GM18507 (cell line): ENCODE measurements around the gene SLC26A11.

ENCODE experiments used
- DNase-seq: peaks from one replicate; pipeline ENCODE4 v3.0.0; 2011; ENCODE audit warnings: low read depth; ENCODE audit not compliant: insufficient read length; ENCODE audit errors: extremely low spot score
- FAIRE-seq: peaks from 2 replicates; lab custom pipeline; 2011; peaks lifted over from hg19 to GRCh38; lab: Jason Lieb, UNC

SLC26A11 gene

DNA sequence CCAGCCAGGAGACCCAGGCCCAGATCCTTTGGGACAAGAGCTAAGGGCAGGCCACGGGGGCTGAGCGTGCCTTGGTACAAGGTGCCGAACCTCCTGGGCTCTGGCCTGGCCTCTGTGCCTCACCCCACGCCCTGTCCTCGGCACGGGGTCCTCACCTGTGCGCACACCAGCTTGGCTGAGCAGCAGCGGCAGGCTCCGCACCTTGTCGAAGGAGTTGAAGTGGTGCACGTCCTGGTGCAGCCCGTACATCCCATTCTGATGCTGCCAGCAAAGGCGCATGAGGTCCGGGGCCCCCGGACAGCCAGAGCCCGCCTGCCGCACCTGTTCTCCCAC is 5.4 kb upstream of the SLC26A11 start:
- no peak for DNase-seq
- no peak for FAIRE-seq

DNA sequence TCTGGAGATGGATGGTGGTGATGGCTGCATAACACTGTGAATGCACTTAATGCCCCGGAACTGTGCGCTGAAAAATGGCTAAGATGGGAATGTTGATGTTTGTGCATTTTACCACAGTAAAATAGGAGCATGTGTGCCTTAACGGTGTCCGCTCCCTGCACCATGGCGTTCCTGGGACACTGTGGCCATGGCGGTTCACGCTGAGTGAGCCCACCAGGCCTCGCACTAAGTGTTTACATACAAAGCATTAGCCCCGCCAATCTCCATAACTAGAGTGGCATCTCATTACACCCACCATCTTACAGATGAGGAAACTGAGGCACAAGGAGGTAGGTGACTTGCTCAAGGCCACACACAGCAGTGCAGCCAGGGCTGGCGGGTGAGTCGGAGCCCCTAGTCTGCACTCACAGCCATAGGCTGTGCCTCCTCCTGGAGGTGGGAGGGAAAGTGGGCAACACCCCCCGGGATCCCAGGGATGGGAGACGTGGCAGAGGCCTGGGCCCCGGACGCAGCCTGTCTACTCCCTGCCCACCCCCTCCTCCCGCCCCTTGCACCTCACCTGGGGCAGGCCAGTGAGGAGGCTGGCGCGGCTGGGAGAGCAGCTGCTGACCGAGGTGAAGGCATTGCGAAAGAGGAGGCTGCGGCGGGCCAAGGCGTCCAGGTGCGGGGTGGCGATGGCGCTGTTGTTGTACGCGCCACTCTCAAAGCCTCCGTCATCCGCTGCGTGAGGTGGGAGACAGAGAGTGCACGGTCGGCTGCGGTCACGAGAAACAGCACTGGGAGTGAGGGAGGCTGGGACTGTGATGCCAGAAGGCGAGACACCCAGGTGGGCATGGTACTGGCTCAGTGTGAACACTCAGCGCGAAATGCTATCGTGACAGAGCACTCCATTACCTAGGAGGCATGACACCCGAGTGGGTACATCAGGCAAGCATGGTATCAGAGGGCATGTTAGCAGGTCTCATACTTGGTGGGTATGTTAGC is 3.5 kb upstream of the SLC26A11 start:
- DNase-seq = no peak
- no peak for FAIRE-seq

DNA sequence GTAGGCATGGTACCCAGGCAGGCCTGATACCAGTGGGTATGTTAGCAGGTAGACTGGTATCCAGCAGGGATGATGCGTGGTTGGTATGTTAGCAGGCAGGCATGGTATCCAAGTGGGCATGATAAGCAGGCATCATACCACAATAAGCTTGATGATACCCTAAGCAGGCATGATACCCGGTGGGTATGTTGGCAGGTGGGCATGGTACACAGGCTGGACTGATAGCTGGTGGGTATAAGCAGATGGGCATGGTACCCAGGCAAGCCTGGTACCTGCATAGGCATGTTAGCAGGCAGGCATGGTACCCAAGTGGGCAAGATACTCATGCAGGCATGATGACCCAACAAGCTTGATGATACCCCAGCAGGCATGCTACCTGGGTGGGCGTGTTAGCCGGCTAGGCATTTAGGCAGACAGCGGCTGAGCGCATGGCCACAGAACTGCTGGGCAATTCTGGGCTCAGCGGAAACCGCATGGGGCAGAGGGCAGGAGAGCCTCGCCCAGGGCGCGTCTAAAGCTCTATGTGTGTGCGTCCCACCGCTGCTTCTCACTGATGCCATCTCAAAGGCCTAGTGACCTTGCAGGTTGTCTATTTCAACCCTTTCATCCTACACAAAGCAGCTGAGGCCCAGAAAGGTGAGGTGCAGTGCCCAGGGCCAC is 2.4 kb upstream of the SLC26A11 start:
- no peak for FAIRE-seq

DNA sequence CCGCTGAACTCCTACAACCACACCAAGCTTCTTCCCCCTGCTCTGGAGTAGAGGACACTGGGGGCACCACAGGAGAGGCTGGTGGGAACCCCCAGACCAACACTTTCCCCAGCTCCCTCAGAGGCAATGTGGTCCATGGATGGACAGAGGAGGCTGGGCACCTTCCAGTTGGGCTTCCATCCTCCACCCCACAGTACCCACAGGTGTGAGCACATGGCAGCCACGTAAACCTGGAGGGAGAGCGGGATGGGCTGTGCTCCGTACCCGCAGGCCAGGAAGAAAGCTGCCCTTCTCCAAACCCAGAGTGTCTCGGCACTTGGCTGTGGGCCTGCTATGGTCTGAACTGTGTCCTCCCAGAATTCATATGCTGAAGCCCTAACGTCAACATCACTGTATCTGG is 1.8 kb upstream of the SLC26A11 start:
- FAIRE-seq (no peak), DNase-seq (no peak)

More for the DNA sequence above, 2.4 kb upstream of the SLC26A11 start:
- no peak for DNase-seq

DNA sequence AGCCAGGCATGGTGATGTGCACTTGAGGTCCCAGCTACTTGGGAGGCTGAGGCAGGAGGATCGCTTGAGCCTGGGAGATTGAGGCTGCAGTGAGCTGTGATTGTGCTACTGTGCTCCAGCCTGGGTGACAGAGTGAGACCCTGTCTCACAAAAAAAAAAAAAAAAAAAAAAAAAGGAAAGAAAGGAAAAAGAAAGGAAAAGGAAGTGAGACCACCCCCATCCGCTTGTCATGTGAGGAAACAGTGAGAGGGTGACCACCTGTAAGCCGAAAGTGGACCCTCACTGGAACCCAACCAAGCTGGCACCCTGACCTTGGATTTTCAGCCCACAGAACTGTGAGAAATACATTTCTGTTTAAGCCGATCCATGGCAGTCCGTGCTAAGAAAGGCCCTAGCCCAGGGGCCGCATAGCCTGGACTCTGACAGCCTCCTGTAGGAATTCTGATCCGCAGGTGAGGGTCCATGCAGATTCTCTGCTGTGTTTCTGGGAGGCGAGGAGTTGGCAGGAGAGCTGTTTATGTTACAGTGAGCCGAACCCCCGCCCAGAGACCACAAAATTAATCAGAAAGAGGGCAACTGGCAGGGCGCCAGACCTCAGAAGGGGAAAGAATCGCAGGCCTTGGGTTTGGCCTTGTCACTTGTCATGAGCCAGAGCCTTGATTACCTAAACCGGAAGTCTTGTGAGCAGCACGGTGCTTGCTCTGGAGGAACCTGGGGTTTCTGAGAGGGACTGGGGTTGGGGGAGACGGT is 1.0 kb upstream of the SLC26A11 start:
- DNase-seq = peak; percentile 73
- FAIRE-seq = peak; percentile 96

DNA sequence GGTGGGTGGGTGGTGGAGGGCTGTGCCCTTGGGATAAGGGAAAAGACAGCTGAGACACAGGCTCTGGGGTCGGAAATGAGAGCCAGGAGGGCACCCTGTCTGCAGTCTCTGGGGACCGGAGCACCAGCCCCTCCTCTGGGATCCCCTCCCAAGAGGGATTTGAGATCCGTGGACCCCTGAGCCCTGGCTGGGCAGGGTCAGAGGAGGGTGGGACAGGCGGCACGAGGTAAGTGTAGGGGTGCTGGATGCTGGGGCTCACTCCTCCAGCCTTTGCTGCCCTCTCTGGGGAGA is 519 bp upstream of the SLC26A11 start:
- no peak for FAIRE-seq
- DNase-seq = no peak

DNA sequence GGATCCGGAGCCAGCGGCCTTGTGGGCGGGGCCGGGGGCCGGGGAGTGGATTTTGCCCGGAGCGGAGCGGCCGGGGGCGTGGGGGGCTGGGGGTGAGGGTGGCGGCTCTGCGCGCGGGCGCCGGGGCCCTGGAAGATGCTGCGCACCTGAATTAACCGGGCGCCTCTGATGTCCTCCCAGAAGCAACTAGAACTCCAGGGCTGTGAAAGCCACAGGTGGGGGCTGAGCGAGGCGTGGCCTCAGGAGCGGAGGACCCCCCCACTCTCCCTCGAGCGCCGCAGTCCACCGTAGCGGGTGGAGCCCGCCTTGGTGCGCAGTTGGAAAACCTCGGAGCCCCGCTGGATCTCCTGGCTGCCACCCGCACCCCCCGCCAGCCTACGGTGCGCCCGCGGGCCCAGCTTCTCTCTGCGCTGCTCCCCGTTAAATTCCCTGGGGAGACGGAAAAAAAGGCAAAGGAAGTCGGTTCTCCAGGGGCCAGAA is 549 bp downstream of the SLC26A11 start:
- no peak for FAIRE-seq
- DNase-seq = no peak

DNA sequence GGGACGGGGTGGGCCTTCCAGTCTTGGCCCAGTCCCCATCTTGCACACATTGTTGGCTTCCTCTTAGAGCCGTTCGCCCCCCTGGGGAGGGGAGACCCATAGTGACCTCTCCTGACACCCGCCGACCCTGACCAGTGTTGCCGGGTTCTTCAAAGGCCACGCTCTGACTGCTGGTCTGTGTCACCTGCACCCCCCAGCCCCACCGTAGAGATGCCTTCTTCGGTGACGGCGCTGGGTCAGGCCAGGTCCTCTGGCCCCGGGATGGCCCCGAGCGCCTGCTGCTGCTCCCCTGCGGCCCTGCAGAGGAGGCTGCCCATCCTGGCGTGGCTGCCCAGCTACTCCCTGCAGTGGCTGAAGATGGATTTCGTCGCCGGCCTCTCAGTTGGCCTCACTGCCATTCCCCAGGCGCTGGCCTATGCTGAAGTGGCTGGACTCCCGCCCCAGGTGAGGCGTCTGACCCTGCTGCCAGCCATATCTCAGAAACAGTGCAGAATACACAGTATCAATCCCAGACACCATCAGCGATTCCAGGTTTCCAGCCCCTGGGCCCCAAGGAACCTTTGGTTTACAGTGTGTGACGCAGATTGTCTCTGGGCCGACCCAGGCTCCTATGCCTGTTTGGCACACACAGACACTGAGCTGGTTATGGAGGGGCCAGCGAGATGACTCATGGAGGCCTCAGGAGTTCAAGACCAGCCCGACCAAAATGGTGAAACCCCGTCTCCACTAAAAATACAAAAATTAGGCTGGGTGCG is 1.3 kb downstream of the SLC26A11 start:
- FAIRE-seq (no peak), DNase-seq (no peak)

DNA sequence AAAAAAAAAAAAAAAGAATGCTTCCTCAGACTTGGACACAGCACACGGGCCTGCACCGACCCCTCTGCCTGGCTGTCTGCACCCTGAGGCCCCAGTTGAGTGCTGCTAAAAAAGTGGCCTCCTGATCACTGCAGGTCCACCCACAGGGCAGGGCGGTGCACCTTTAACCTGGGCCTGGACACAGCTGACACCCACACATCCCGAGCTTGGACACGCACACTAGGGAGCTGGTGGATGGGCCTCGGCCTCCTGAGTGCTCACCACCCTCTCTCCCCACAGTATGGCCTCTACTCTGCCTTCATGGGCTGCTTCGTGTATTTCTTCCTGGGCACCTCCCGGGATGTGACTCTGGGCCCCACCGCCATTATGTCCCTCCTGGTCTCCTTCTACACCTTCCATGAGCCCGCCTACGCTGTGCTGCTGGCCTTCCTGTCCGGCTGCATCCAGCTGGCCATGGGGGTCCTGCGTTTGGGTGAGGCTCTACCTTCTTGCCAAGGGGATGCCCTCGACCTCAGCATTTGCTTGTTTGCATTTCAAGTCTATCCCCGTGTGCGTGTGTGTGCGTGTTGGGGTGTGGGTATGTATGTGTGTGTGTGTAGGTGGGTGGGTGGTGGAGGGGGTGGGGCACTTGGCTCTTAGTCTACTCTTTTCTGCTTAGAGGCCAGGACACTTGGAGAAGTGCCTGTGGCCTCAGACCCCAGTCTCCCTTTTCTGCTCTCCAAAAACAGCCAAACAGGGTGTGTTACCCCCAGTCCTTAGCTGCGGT is 2.3 kb downstream of the SLC26A11 start:
- FAIRE-seq (no peak), DNase-seq (no peak)

DNA sequence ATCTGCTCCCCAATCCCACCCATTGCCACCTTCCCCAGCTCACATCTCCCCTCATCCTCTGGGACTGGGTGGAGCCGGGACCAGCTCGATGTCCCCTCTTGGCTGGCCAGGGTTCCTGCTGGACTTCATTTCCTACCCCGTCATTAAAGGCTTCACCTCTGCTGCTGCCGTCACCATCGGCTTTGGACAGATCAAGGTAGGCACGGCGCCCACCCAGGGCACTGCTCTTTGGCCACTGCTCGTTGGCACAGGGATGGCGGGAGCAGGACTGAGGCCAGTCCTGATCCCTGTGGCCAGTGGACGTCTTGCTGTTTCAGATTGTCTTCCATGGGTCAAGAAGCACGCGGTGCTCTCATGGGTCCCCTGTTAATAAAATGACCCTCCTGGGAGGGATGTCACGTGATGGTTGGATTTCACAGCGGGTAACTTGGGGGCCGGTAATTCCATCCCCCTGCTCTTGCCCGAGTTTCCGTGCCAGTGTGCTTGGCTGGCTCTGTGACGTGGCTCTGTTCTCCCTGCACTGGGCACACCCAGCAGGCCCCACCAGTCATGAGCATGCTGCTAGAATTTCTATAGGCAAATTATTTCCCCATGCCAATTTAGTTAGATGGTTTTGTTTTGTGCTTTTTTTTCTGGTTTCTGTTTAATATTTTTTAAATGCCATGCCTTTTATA is 3.1 kb downstream of the SLC26A11 start:
- FAIRE-seq (no peak), DNase-seq (no peak)

DNA sequence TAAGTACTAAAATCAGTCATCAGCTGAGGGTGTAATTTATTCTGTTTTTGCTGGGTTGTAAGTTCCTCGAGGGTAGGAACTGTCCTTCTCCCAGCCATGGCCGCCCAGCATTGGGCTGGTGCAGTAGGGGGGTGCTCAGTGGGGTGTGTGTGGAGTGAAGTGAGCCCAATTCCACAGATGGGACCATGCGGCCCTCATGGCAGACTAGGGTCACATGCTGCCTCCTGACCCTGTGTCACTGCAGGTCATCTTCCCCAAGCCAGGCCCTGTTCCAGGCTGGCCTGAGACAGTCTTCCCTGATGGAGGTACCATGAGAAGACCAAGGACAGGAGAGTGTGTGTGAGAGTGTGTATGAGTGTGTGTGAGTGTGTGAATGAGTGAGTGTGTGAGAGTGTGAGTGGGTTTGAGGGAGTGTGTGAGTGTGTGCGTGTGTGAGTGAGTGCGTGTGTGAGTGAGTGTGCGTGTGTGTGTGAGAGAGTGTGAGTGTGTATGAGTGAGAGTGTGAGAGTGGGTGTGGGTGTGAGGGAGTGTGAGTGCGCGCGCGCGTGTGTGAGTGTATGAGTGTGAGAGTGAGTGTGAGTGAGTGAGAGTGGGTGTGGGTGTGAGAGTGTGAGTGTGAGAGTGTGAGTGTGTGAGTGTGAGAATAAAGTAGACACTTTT is 3.7 kb downstream of the SLC26A11 start:
- DNase-seq (no peak), FAIRE-seq (no peak)

DNA sequence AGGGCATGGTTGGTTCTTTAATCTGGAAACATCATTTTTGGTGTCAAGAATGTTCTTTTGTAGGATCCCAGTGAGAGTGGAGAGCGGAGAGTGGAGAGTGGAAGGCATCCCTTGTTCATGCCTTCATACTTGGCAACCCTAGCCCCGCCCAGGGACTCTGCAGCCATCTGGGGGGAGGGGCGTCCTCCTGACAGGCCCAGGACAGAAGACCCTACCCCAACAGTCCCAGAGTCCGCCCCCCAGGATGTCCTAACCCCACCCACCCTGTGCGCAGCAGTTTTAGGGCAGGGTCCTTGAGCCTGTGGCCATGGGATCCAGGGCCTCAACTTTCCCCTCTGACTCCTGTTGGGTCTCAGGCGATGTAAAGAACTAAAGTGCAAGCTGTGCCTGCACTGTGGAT is 4.5 kb downstream of the SLC26A11 start:
- no peak for DNase-seq
- FAIRE-seq = no peak

DNA sequence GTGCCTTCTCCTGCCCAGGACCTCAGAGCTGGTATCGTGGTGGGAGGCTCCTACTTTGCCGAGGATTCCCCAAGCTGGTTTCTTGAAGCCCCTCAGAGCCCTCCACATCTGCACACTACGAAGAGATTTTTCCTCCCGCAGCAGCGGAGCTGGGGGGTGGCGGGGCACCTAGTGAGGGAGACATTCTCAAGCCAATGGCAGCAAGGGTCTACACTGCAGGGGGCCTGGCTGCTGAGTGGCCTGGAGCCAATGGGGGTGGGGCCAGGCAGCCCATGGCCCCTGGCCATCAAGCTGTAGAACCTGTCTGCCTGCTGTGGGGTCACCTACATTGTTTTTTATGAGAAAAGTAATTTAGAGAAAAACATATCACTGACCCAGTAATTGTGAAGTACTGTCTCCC is 5.0 kb downstream of the SLC26A11 start:
- DNase-seq (no peak), FAIRE-seq (no peak)

DNA sequence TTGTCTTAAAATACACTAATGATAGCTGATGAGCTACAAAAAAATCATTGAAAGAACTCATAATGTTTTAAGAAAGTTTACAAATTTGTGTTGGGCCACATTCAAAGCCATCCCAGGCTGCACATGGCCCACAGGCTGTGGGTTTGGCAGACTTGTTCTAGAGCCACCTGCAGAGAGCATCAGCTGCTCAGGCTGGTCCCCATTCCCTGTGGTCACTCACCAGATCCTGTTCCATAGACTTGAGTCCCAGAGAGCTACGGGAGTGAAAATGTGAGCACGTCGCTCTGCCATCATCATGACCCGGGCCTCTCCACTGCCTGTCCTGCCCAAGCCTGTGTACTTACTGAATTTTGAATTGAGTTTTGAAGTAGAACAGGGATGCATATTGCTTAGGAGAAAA is 6.9 kb downstream of the SLC26A11 start:
- DNase-seq (no peak), FAIRE-seq (no peak)

DNA sequence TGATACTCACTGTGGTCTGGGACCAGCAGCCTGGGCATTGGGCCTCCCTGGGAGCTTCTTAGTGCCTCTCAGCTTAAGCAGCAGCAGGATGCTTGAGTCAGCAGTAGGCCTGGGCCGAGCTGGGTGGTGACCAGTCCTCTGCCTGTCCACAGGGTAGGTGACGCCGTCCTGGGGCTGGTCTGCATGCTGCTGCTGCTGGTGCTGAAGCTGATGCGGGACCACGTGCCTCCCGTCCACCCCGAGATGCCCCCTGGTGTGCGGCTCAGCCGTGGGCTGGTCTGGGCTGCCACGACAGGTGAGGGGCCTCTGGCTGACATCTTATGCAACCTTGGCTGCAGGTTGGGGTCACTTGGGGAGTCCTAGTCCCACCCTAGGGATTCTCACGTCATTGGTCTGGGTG is 7.4 kb downstream of the SLC26A11 start:
- DNase-seq = no peak
- no peak for FAIRE-seq

DNA sequence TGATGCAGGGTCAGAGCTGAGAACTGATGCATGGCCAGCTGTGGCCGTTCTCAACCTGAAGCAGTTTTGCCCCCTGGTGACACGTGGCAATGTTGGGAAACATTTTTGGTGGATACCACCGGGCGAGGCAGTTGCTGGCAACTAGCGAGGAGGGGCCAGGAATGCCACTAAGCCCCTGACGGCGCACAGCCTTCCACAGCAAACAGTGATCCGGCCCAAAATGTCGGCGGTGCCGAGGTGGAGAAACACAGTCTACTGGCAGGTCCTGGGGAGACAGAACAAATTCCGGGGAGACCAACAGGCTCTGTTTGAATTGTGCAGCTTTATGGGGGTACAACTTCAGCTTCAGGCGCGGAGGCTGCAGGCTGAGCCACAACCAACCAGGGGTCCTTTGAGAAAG is 8.2 kb downstream of the SLC26A11 start:
- FAIRE-seq (no peak), DNase-seq (no peak)

DNA sequence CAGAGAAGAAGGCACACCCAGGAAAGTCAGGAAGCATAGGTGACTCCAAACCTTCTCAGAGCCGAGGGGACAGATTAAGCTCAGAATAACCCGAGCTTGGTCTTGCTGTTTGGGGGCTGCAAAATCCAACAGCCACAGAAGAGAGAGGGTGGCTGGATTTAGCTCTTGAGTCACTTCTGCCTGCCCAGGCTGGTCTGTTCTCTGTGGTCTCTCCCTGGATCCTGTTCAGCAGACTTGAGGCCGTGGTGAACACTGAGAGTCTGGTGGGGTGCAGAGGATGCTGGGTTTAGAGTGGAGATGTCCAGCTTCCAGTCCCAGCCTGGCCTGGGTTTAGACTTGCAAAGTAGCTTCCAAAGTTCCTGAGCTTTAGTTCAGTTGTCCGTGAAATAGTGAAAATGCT is 8.8 kb downstream of the SLC26A11 start:
- DNase-seq (no peak), FAIRE-seq (no peak)

DNA sequence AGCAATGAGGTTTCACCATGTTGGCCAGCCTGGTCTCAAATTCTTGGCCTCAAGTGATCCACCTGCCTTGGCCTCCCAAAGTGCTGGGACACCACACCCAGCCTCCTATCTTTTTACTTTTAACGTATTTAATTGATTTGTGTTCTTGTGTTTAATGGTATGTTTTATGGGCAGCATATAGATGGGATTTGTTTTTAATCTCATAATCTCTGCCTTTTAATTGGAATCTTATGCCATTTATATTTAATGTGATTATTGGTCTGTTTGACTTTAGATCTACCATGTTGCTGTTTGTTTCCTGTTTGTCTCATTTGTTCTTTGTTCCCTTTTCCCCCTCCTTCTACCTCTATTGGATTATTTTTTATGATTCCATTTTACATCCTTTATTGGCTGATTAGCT is 12.2 kb downstream of the SLC26A11 start:
- DNase-seq (no peak), FAIRE-seq (no peak)
